HG03432 (cell line): ENCODE measurements around the gene BBOX1.

Source experiments
- ATAC-seq: cut with Tn5 transposase; IDR thresholded peaks from one replicate; pipeline ENCODE4 v1.9.1; 2021; ENCODE audit warnings: mild to moderate bottlenecking, moderate library complexity; ENCODE audit not compliant: unreplicated experiment

BBOX1 gene

GRCh38 chr11:27025312-27025955 is 15.2 kb upstream of the BBOX1 start:
- no peak for ATAC-seq

GRCh38 chr11:27025957-27026733 is 14.5 kb upstream of the BBOX1 start:
- no peak for ATAC-seq

GRCh38 chr11:27028561-27028965 is 12.1 kb upstream of the BBOX1 start:
- ATAC-seq, result no peak

GRCh38 chr11:27029966-27030365 is 10.6 kb upstream of the BBOX1 start:
- no peak for ATAC-seq

- no peak for ATAC-seq
These were observed 8.9 kb upstream of the BBOX1 start for GRCh38 chr11:27031754-27032153.

- no peak for ATAC-seq
These were observed 742 bp upstream of the BBOX1 start for GRCh38 chr11:27039873-27040272.

GRCh38 chr11:27041141-27041899 is 705 bp downstream of the BBOX1 start:
- ATAC-seq, result no peak

- ATAC-seq, result no peak
These were observed 6.3 kb downstream of the BBOX1 start for GRCh38 chr11:27046956-27047355.

- ATAC-seq, result no peak
These were observed 12.1 kb downstream of the BBOX1 start for GRCh38 chr11:27052668-27053067.

GRCh38 chr11:27055065-27055682 is 14.6 kb downstream of the BBOX1 start:
- no peak for ATAC-seq

GRCh38 chr11:27057091-27057780 is 16.6 kb downstream of the BBOX1 start:
- no peak for ATAC-seq

GRCh38 chr11:27058456-27058855 is 17.8 kb downstream of the BBOX1 start:
- ATAC-seq, result no peak

GRCh38 chr11:27059431-27059830 is 18.8 kb downstream of the BBOX1 start:
- no peak for ATAC-seq

GRCh38 chr11:27060816-27061460 is 20.3 kb downstream of the BBOX1 start:
- ATAC-seq, result no peak

- no peak for ATAC-seq
These were observed 20.8 kb downstream of the BBOX1 start for GRCh38 chr11:27061461-27061821.

- no peak for ATAC-seq
These were observed 23.5 kb downstream of the BBOX1 start for GRCh38 chr11:27064086-27064485.

GRCh38 chr11:27075192-27075591 is 34.6 kb downstream of the BBOX1 start:
- ATAC-seq, result no peak

- no peak for ATAC-seq
These were observed 35.0 kb downstream of the BBOX1 start for GRCh38 chr11:27075655-27076054.

GRCh38 chr11:27076121-27076589 is 35.5 kb downstream of the BBOX1 start:
- no peak for ATAC-seq

GRCh38 chr11:27081056-27081455 is 40.4 kb downstream of the BBOX1 start:
- no peak for ATAC-seq
